Esophagus squamous epithelium (tissue), 4 donors: Measurements from ENCODE around the gene SESN3.

Experiments
- POLR2A ChIP-seq, 4 donors: fragments of 450-650 bp; IDR thresholded peaks; one replicate each; pipeline ENCODE4 v1.6.1; 2017; ENCODE audit warnings: antibody characterized with exemption in 4 of 4, mild to moderate bottlenecking in 4 of 4, moderate library complexity in 3 of 4
- TF ChIP-seq, protein P1 (sequence below), 6 experiments: fragments of 450-650 bp in 4 of 6; fragments of 200-600 bp in 2 of 6; sonication (generic) in 2 of 6; IDR thresholded peaks; one replicate each; pipeline ENCODE4 v1.5.1; 2016 to 2019; ENCODE audit warnings: antibody characterized with exemption in 6 of 6, mild to moderate bottlenecking in 4 of 6, moderate library complexity in 4 of 6

DNA sequence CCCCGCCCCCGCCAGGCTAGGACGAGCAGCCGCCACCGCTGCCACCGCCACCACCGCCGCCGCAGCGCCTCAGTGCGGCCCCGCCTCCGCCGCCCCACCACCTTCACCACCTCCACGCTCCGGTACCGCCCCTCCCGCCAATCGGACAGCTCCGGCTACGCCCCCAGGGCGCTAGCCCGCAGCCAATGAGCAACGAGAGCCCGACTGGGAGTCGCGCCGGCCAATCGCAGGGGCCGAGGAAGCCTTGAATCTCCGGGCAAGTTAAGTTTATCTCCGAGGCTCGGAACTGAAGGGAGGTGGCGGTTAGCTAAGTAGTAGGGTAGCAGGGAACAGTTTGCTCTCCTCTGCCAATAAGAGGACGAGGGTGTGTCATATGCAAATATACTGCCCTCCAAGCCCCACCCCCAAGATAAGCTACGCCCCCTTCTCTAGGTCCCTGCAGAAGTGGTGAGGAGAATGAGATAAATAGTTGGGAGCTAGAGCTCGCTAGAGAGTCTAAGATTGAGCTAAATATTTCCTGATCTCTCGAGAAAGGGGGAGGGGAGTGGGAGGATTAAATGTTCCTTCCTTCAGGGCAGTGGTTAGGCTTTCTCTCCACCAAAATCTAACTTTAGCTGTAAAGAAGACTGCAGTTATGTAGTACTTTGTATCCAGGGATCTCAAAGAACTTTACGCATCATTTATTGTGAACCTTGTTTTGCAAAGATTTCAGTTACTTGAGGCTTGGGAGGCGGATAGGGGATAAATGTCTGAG is at the start of gene SESN3:
- TF ChIP-seq, protein P1, sequence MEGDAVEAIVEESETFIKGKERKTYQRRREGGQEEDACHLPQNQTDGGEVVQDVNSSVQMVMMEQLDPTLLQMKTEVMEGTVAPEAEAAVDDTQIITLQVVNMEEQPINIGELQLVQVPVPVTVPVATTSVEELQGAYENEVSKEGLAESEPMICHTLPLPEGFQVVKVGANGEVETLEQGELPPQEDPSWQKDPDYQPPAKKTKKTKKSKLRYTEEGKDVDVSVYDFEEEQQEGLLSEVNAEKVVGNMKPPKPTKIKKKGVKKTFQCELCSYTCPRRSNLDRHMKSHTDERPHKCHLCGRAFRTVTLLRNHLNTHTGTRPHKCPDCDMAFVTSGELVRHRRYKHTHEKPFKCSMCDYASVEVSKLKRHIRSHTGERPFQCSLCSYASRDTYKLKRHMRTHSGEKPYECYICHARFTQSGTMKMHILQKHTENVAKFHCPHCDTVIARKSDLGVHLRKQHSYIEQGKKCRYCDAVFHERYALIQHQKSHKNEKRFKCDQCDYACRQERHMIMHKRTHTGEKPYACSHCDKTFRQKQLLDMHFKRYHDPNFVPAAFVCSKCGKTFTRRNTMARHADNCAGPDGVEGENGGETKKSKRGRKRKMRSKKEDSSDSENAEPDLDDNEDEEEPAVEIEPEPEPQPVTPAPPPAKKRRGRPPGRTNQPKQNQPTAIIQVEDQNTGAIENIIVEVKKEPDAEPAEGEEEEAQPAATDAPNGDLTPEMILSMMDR (IDR thresholded peaks at IDR 0.05), result peak in 2 of 6 experiments; percentile 22 to 32
- peak in 3 of 4 donors; percentile 43 to 80 (median 51) for TF ChIP-seq POLR2A (IDR thresholded peaks at IDR 0.05)
